HFF-Myc (cell line): ENCODE results near the gene PACS1.

Experiments used
- DNase-seq: peaks from one replicate; pipeline ENCODE4 v3.0.0-alpha.2; 2011; ENCODE audit warnings: low read depth; ENCODE audit errors: extremely low read depth
- H3K4me3 ChIP-seq: replicated peaks from 2 replicates; pipeline ENCODE4 v1.5.1; 2011; ENCODE audit warnings: low read depth, mild to moderate bottlenecking, control low read depth, low read length
- CTCF ChIP-seq: IDR thresholded peaks from 2 replicates; pipeline ENCODE4 v1.5.1; 2012; ENCODE audit warnings: mild to moderate bottlenecking, low read depth, low read length, control low read depth; ENCODE audit errors: missing control alignments

The PACS1 gene

GRCh38 chr11:66221726-66222236 is 151.7 kb downstream of the PACS1 start:
- DNase-seq, result no peak
- H3K4me3 ChIP-seq, result no peak overlapping the region
- no peak for TF ChIP-seq CTCF

GRCh38 chr11:66222358-66223149 is 152.5 kb downstream of the PACS1 start:
- H3K4me3 ChIP-seq, result no peak overlapping the region
- peak; percentile 100 for TF ChIP-seq CTCF
- peak; percentile 74 for DNase-seq

GRCh38 chr11:66224226-66224855 is 154.3 kb downstream of the PACS1 start:
- TF ChIP-seq CTCF, result no peak
- H3K4me3 ChIP-seq, result no peak overlapping the region
- DNase-seq, result no peak

GRCh38 chr11:66225066-66225465 is 155.0 kb downstream of the PACS1 start:
- no peak for TF ChIP-seq CTCF
- DNase-seq, result no peak

GRCh38 chr11:66226101-66226500 is 156.0 kb downstream of the PACS1 start:
- no peak for DNase-seq
- no peak for TF ChIP-seq CTCF
- no peak overlapping the region for H3K4me3 ChIP-seq

More at GRCh38 chr11:66225066-66225465, 155.0 kb downstream of the PACS1 start:
- H3K4me3 ChIP-seq, result no peak overlapping the region

- H3K4me3 ChIP-seq, result no peak overlapping the region
- no peak for DNase-seq
- no peak for TF ChIP-seq CTCF
These were observed 157.6 kb downstream of the PACS1 start for GRCh38 chr11:66227700-66228099.
